Thyroid gland (tissue), 4 donors: ENCODE data around the gene HPD.

Experiments
- POLR2A ChIP-seq, 2 donors: fragments of 450-650 bp; IDR thresholded peaks; one replicate each; pipeline ENCODE4 v1.6.1; 2017; ENCODE audit warnings: antibody characterized with exemption in 2 of 2, mild to moderate bottlenecking in 2 of 2, moderate library complexity in 1 of 2
- TF ChIP-seq, protein P1 (sequence below), 6 experiments: fragments of 200-600 bp in 3 of 6; fragments of 450-650 bp in 3 of 6; sonication (generic) in 3 of 6; IDR thresholded peaks; one replicate each; pipeline ENCODE4 v1.5.1; 2016 to 2019; ENCODE audit warnings: antibody characterized with exemption in 6 of 6, mild to moderate bottlenecking in 2 of 6, inconsistent platforms in 1 of 6, moderate library complexity in 1 of 6

DNA sequence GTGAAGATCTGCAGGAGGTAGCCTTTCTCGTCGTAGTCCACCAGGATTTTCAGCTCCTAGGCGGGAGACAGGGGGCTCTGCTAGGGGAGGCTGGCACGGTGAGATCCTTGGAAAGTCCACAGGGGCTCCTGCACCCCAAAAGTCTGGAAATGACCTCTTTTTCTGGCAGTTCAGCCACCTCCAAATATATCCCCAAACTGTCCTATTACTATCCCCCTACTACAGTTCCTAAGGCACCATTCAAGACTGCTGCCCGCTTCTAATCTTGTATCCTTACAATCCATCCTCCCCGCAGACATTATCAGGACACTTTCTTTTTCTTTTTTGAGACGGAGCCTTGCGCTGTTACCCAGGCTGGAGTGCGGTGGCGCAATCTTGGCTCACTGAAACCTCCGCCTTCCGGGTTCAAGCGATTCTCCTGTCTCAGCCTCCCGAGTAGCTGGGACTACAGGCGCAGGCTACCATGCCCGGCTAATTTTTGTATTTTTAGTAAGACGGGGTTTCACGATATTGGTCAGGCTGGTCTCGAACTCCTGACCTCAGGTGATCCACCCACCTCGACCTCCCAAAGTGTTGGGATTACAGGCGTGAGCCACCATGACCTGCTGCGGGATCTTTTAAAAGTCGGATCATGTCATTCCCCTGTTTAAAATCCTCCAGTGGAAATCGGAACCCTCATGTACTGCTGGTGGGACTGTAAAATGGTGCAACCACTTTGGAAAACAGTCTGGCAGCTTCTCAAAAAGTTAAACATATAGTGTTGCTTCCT is 18.5 kb downstream of the HPD start:
- TF ChIP-seq, protein P1, sequence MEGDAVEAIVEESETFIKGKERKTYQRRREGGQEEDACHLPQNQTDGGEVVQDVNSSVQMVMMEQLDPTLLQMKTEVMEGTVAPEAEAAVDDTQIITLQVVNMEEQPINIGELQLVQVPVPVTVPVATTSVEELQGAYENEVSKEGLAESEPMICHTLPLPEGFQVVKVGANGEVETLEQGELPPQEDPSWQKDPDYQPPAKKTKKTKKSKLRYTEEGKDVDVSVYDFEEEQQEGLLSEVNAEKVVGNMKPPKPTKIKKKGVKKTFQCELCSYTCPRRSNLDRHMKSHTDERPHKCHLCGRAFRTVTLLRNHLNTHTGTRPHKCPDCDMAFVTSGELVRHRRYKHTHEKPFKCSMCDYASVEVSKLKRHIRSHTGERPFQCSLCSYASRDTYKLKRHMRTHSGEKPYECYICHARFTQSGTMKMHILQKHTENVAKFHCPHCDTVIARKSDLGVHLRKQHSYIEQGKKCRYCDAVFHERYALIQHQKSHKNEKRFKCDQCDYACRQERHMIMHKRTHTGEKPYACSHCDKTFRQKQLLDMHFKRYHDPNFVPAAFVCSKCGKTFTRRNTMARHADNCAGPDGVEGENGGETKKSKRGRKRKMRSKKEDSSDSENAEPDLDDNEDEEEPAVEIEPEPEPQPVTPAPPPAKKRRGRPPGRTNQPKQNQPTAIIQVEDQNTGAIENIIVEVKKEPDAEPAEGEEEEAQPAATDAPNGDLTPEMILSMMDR (IDR thresholded peaks at IDR 0.05): no peak
- no peak for TF ChIP-seq POLR2A (IDR thresholded peaks at IDR 0.05)
